RWPE2 (cell line): Measurements from ENCODE around the gene RPL12.

Experiments used
- ATAC-seq: fragments of 200-7000 bp; cut with Tn5 transposase; 3 replicates; pipeline ENCODE4 v1.9.1; 2021; ENCODE audit warnings: low read depth
- DNase-seq: peaks from one replicate; pipeline ENCODE4 v3.0.0-alpha.2; 2020; ENCODE audit warnings: low spot score
- H3K27ac ChIP-seq: fragments of 450-650 bp; 2 replicates; pipeline ENCODE4 v1.5.1; 2017; ENCODE audit warnings: mild to moderate bottlenecking; ENCODE audit not compliant: poor library complexity, severe bottlenecking
- H3K27me3 ChIP-seq: fragments of 250-450 bp; sonication (Bioruptor Pico); 2 replicates; pipeline ENCODE4 v1.5.1; 2021; ENCODE audit warnings: mild to moderate bottlenecking, moderate library complexity; ENCODE audit not compliant: insufficient read depth, poor library complexity, severe bottlenecking
- H3K36me3 ChIP-seq: fragments of 250-450 bp; sonication (Bioruptor Pico); 2 replicates; pipeline ENCODE4 v1.5.1; 2020; ENCODE audit warnings: low read depth, mild to moderate bottlenecking, moderate library complexity
- H3K4me1 ChIP-seq: fragments of 250-450 bp; sonication (Bioruptor Pico); 2 replicates; pipeline ENCODE4 v1.5.1; 2021; ENCODE audit warnings: mild to moderate bottlenecking, moderate library complexity; ENCODE audit not compliant: insufficient read depth, poor library complexity, severe bottlenecking
- H3K4me3 ChIP-seq: fragments of 250-450 bp; sonication (Bioruptor Pico); 2 replicates; pipeline ENCODE4 v1.5.1; 2021; ENCODE audit warnings: mild to moderate bottlenecking, moderate library complexity; ENCODE audit not compliant: severe bottlenecking
- H3K9me3 ChIP-seq: fragments of 250-450 bp; sonication (Bioruptor Pico); 2 replicates; pipeline ENCODE4 v1.5.1; 2021; ENCODE audit warnings: mild to moderate bottlenecking, moderate library complexity; ENCODE audit not compliant: severe bottlenecking
- TF ChIP-seq, protein P1 (sequence below): fragments of 450-650 bp; IDR thresholded peaks from one replicate; pipeline ENCODE4 v1.5.1; 2017; ENCODE audit warnings: mild to moderate bottlenecking, moderate library complexity; ENCODE audit not compliant: poor library complexity, severe bottlenecking

Gene RPL12

DNA sequence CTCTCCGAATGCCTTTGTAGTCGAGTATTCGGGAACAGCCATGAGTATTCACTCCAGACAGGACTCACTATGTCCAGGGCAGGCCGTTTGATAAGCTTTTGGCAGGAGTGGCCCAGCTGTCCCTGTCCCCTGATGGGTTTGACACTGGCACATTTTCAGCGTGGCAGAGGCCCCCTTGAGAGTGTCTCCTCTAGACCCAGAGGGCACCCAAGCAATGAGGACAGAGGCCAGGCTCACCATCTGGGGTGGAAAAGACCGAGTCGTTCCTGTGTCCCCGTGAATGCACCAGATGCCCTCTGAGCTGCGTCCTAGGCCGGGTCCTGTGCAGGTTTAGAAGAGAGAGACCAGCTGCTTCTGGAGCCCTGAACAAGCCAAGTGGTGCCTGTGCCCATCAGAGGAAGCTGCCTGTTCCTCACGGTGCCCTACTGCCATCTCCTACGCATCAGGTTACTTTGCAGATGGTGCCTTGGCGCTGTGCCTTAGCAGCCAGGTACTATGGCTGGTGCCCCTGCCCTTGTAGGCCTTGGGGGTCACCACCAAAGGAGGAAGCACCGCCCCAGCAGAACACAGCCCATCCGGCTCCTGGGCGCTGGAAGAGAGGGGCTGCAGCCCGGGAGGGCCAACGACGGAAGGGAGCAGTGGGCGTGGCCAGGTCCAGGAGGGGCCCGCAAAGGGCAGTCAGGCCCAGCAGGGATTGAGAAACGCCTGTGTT, 42.5 kb upstream of the RPL12 start:
- no peak for ATAC-seq
- no peaks in the 10 kb centered on the region for H3K9me3 ChIP-seq
- TF ChIP-seq, protein P1, sequence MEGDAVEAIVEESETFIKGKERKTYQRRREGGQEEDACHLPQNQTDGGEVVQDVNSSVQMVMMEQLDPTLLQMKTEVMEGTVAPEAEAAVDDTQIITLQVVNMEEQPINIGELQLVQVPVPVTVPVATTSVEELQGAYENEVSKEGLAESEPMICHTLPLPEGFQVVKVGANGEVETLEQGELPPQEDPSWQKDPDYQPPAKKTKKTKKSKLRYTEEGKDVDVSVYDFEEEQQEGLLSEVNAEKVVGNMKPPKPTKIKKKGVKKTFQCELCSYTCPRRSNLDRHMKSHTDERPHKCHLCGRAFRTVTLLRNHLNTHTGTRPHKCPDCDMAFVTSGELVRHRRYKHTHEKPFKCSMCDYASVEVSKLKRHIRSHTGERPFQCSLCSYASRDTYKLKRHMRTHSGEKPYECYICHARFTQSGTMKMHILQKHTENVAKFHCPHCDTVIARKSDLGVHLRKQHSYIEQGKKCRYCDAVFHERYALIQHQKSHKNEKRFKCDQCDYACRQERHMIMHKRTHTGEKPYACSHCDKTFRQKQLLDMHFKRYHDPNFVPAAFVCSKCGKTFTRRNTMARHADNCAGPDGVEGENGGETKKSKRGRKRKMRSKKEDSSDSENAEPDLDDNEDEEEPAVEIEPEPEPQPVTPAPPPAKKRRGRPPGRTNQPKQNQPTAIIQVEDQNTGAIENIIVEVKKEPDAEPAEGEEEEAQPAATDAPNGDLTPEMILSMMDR, result no peak
- H3K36me3 ChIP-seq, result peaks cover 45% of the 10 kb centered on the region
- no peak for DNase-seq
- no peak overlapping the region for H3K27ac ChIP-seq
- H3K4me3 ChIP-seq, result no peak overlapping the region
- H3K27me3 ChIP-seq, result no peaks in the 10 kb centered on the region
- H3K4me1 ChIP-seq, result no peaks in the 10 kb centered on the region

DNA sequence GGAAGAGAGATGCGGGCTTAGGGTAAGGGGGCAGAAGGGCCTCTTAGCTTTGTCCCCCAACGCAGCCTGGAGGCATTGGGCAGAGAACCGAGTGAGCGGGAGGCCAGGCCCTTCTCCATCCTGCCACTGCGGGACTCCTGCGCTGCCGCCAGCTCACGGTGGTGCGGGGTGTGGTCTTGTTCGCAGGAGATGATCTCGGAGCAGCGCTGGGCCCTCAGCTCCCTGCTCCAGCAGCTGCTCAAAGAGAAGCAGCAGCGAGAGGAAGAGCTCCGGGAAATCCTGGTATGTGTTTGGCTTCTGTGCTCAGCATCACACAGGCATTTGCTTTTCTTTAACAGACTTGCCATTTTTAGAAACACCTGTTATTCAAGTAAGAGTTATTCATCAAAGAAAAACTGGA, 41.4 kb upstream of the RPL12 start:
- DNase-seq (no peak), ATAC-seq (no peak)
- H3K4me1 ChIP-seq, result no peaks in the 10 kb centered on the region
- H3K27me3 ChIP-seq, result no peaks in the 10 kb centered on the region
- H3K36me3 ChIP-seq, result peaks cover 43% of the 10 kb centered on the region
- TF ChIP-seq, protein P1, result no peak
- H3K9me3 ChIP-seq, result no peaks in the 10 kb centered on the region
- H3K27ac ChIP-seq, result no peak overlapping the region
- no peak overlapping the region for H3K4me3 ChIP-seq

DNA sequence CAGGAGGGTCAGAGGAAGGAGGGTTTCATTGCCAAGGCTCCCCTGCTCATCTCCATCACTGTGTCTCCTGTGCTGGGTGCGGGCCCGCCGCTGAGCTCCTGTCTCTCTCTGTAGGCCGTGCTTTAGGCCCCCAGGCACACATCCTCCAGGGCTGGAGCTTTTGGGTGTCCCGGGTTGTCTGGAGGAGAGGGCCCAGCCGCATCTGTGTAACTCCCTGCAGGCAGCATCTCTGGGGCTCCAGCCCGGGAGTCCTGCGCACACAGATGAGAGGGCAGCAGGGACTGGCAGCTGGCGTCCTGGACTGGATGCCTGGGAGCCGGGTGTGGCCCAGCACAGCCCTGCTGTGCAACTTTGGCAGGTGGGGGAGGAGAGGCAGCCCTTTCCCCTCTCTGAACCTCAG, 40.3 kb upstream of the RPL12 start:
- DNase-seq (no peak), ATAC-seq (no peak)
- H3K9me3 ChIP-seq, result no peaks in the 10 kb centered on the region
- H3K4me1 ChIP-seq, result no peaks in the 10 kb centered on the region
- H3K27me3 ChIP-seq, result no peaks in the 10 kb centered on the region
- no peak overlapping the region for H3K27ac ChIP-seq
- H3K36me3 ChIP-seq, result peaks cover 41% of the 10 kb centered on the region
- TF ChIP-seq, protein P1, result no peak
- H3K4me3 ChIP-seq, result no peak overlapping the region

- Histone ChIP-seq H3K27ac (no peak overlapping the region), H3K27me3 (no peaks in the 10 kb centered on the region), H3K9me3 (no peaks in the 10 kb centered on the region), H3K36me3 (peaks cover 46% of the 10 kb centered on the region), H3K4me1 (no peaks in the 10 kb centered on the region), H3K4me3 (no peak overlapping the region)
- TF ChIP-seq, protein P1, result no peak
- ATAC-seq (no peak), DNase-seq (no peak)
Observed at GRCh38 chr9:127490535-127491230, 39.5 kb upstream of the RPL12 start.
